GM18907 (cell line): ENCODE results near the gene UBXN11.
A peak's percentile ranks its signal among the peaks of the same experiment; 100 is the strongest.
"Not testable (repeated sequence)": the region's sequence is repeated elsewhere in the genome, so short reads cannot be mapped to it uniquely, and the experiment has no call there.

ENCODE experiments used
- ATAC-seq: cut with Tn5 transposase; IDR thresholded peaks from one replicate; pipeline ENCODE4 v1.9.1; 2021; ENCODE audit warnings: mild to moderate bottlenecking, moderate library complexity; ENCODE audit not compliant: unreplicated experiment

Gene UBXN11

GRCh38 chr1:26307363-26307781, 936 bp upstream of the UBXN11 start:
- ATAC-seq = no peak

- peak; percentile 23 for ATAC-seq
Observed at GRCh38 chr1:26305667-26306289, 658 bp downstream of the UBXN11 start.

- ATAC-seq = no peak
Observed at GRCh38 chr1:26302733-26303405, 3.6 kb downstream of the UBXN11 start.

GRCh38 chr1:26300578-26301275, 5.7 kb downstream of the UBXN11 start:
- ATAC-seq = no peak

GRCh38 chr1:26297791-26298124, 8.7 kb downstream of the UBXN11 start:
- ATAC-seq = no peak

GRCh38 chr1:26297057-26297790, 9.2 kb downstream of the UBXN11 start:
- no peak for ATAC-seq

- ATAC-seq = no peak
Observed at GRCh38 chr1:26296340-26297056, 9.9 kb downstream of the UBXN11 start.

- ATAC-seq = no peak
Observed at GRCh38 chr1:26295194-26296138, 11.0 kb downstream of the UBXN11 start.

GRCh38 chr1:26293911-26294463, 12.4 kb downstream of the UBXN11 start:
- no peak for ATAC-seq

GRCh38 chr1:26292735-26293134, 13.7 kb downstream of the UBXN11 start:
- ATAC-seq = not testable (repeated sequence)

- no peak for ATAC-seq
Observed at GRCh38 chr1:26291939-26292338, 14.5 kb downstream of the UBXN11 start.

- ATAC-seq = no peak
Observed at GRCh38 chr1:26291433-26291832, 15.0 kb downstream of the UBXN11 start.

- no peak for ATAC-seq
Observed at GRCh38 chr1:26290882-26291261, 15.6 kb downstream of the UBXN11 start.

GRCh38 chr1:26290122-26290881, 16.1 kb downstream of the UBXN11 start:
- no peak for ATAC-seq

GRCh38 chr1:26289158-26290059, 17.0 kb downstream of the UBXN11 start:
- ATAC-seq = peak; percentile 36

GRCh38 chr1:26288311-26288941, 18.0 kb downstream of the UBXN11 start:
- ATAC-seq = no peak

GRCh38 chr1:26287811-26288210, 18.6 kb downstream of the UBXN11 start:
- ATAC-seq = no peak
